ENCODE measurements around the gene GLI3. TPM values are rescaled to one million over a fixed set of nuclear protein-coding genes. Genes with fewer than 3 reads are reported as not detected.

The GLI3 gene
- total and polyA plus RNA-seq, 8 donors = 0.29 to 7.0 (median 2.3) TPM

- no peak overlapping the region for H3K27ac ChIP-seq
- no peak for DNase-seq
- TF ChIP-seq EP300 (IDR thresholded peaks at IDR 0.05) = no peak
- no peak for TF ChIP-seq POLR2A (IDR thresholded peaks at IDR 0.05)
- TF ChIP-seq POLR2AphosphoS5 (IDR thresholded peaks at IDR 0.05) = no peak
- no peak for TF ChIP-seq CTCF (IDR thresholded peaks at IDR 0.05)
- WGBS, 5 donors = 57 to 78% (median 77%) methylated on average over 2 of the region's 2 CpGs
- H3K9me3 ChIP-seq = no peaks in the 10 kb centered on the region
- peaks cover 0 to 2% (median 0%) of the 10 kb centered on the region in 4 donors for H3K4me1 ChIP-seq
- no peaks in the 10 kb centered on the region for H3K27me3 ChIP-seq
- intact Hi-C loops (cut with DNase I; ENCODE audit: low total_unique reads) = no loop called here
- no peaks in the 10 kb centered on the region for H3K36me3 ChIP-seq
- H3K4me3 ChIP-seq = no peak overlapping the region
Measured at GRCh38 chr7:42161110-42161509, 75.9 kb downstream of the GLI3 start.

- Histone ChIP-seq H3K4me3 (no peak overlapping the region), H3K27ac (no peak overlapping the region), H3K4me1 (peaks cover 0 to 13% (median 0%) of the 10 kb centered on the region in 4 donors), H3K9me3 (no peaks in the 10 kb centered on the region), H3K36me3 (no peaks in the 10 kb centered on the region), H3K27me3 (no peaks in the 10 kb centered on the region)
- 63 to 78% (median 70%) methylated on average over 3 of the region's 3 CpGs for WGBS, 5 donors
- no peak for TF ChIP-seq POLR2AphosphoS5 (IDR thresholded peaks at IDR 0.05)
- TF ChIP-seq CTCF (IDR thresholded peaks at IDR 0.05) = no peak
- no peak for TF ChIP-seq EP300 (IDR thresholded peaks at IDR 0.05)
- TF ChIP-seq POLR2A (IDR thresholded peaks at IDR 0.05) = no peak
- DNase-seq = peak in 1 of 2 donors; percentile 49
- intact Hi-C loops (cut with DNase I; ENCODE audit: low total_unique reads) = no loop called here
Measured at GRCh38 chr7:42159130-42159529, 77.9 kb downstream of the GLI3 start.

- Histone ChIP-seq H3K4me1 (peaks cover 0 to 15% (median 3%) of the 10 kb centered on the region in 4 donors), H3K27ac (no peak overlapping the region), H3K27me3 (no peaks in the 10 kb centered on the region), H3K36me3 (no peaks in the 10 kb centered on the region), H3K9me3 (no peaks in the 10 kb centered on the region), H3K4me3 (no peak overlapping the region)
- intact Hi-C loops (cut with DNase I; ENCODE audit: low total_unique reads) = no loop called here
- no peak for TF ChIP-seq EP300 (IDR thresholded peaks at IDR 0.05)
- no peak for TF ChIP-seq CTCF (IDR thresholded peaks at IDR 0.05)
- no peak for TF ChIP-seq POLR2A (IDR thresholded peaks at IDR 0.05)
- no peak for TF ChIP-seq POLR2AphosphoS5 (IDR thresholded peaks at IDR 0.05)
- no peak for DNase-seq
- 83 to 87% (median 85%) methylated on average over 6 of the region's 6 CpGs for WGBS, 5 donors
Measured at GRCh38 chr7:42156967-42157721, 79.9 kb downstream of the GLI3 start.

- Histone ChIP-seq H3K27ac (no peak overlapping the region), H3K4me1 (peaks cover 0 to 22% (median 6%) of the 10 kb centered on the region in 4 donors), H3K4me3 (no peak overlapping the region), H3K36me3 (no peaks in the 10 kb centered on the region), H3K9me3 (no peaks in the 10 kb centered on the region), H3K27me3 (no peaks in the 10 kb centered on the region)
- TF ChIP-seq POLR2AphosphoS5 (IDR thresholded peaks at IDR 0.05) (no peak), EP300 (IDR thresholded peaks at IDR 0.05) (no peak), POLR2A (IDR thresholded peaks at IDR 0.05) (no peak), CTCF (IDR thresholded peaks at IDR 0.05) (no peak)
- 56 to 74% (median 69%) methylated on average over 6 of the region's 6 CpGs for WGBS, 5 donors
- no peak for DNase-seq
- intact Hi-C loops (cut with DNase I; ENCODE audit: low total_unique reads) = no loop called here
Measured at GRCh38 chr7:42156291-42156865, 80.6 kb downstream of the GLI3 start.

Measured in stomach (tissue), 9 donors.